MM.1S (cell line): ENCODE measurements around the gene ERC2.

Experiments used
- DNase-seq: peaks from one replicate; pipeline ENCODE4 v3.0.0-alpha.2; 2015
- H2AFZ ChIP-seq: fragments of 300-600 bp; sonication (generic); 2 replicates; pipeline ENCODE4 v1.6.0; 2016; ENCODE audit warnings: antibody characterized with exemption, low read length
- H3F3A ChIP-seq: fragments of 300-600 bp; sonication (generic); 2 replicates; pipeline ENCODE4 v1.6.1; 2016; ENCODE audit warnings: mild to moderate bottlenecking, antibody characterized with exemption, low read length, moderate library complexity, mixed read lengths; ENCODE audit not compliant: insufficient read depth
- H3K27ac ChIP-seq: fragments of 300-600 bp; sonication (generic); 2 replicates; pipeline ENCODE4 v1.5.1; 2016; ENCODE audit warnings: mild to moderate bottlenecking, low read length
- H3K27me3 ChIP-seq: fragments of 300-600 bp; sonication (generic); replicated peaks from 2 replicates; pipeline ENCODE4 v1.6.0; 2016; ENCODE audit warnings: low read length; ENCODE audit not compliant: insufficient read depth
- H3K36me3 ChIP-seq: fragments of 300-600 bp; sonication (generic); replicated peaks from 2 replicates; pipeline ENCODE4 v1.6.1; 2016; ENCODE audit warnings: mild to moderate bottlenecking, low read length, mixed read lengths; ENCODE audit not compliant: insufficient read depth
- H3K4me1 ChIP-seq: fragments of 300-600 bp; sonication (generic); 2 replicates; pipeline ENCODE4 v1.6.1; 2016; ENCODE audit warnings: low read length, mixed read lengths
- H3K4me2 ChIP-seq: fragments of 300-600 bp; sonication (generic); 2 replicates; pipeline ENCODE4 v1.6.0; 2016; ENCODE audit warnings: low read depth, low read length
- H3K4me3 ChIP-seq: fragments of 300-600 bp; sonication (generic); 2 replicates; pipeline ENCODE4 v1.5.1; 2016; ENCODE audit warnings: low read length, mixed read lengths
- H3K79me2 ChIP-seq: fragments of 300-600 bp; sonication (generic); 2 replicates; pipeline ENCODE4 v1.6.1; 2016; ENCODE audit warnings: mixed run types, low read length, mixed read lengths
- H3K9ac ChIP-seq: fragments of 300-600 bp; sonication (generic); 2 replicates; pipeline ENCODE4 v1.6.1; 2016; ENCODE audit warnings: low read length, mixed read lengths
- H3K9me2 ChIP-seq: fragments of 300-600 bp; sonication (generic); replicated peaks from 2 replicates; pipeline ENCODE4 v1.6.1; 2016; ENCODE audit warnings: mild to moderate bottlenecking, low read length, mixed read lengths; ENCODE audit not compliant: insufficient read depth
- H3K9me3 ChIP-seq: fragments of 300-600 bp; sonication (generic); replicated peaks from 2 replicates; pipeline ENCODE4 v1.6.1; 2016; ENCODE audit warnings: mild to moderate bottlenecking, low read length, mixed read lengths; ENCODE audit not compliant: insufficient read depth
- H4K20me1 ChIP-seq: fragments of 300-600 bp; sonication (generic); 2 replicates; pipeline ENCODE4 v1.6.1; 2016; ENCODE audit warnings: mild to moderate bottlenecking, low read length, moderate library complexity, mixed read lengths; ENCODE audit not compliant: insufficient read depth
- CTCF ChIP-seq: fragments of 300-600 bp; sonication (generic); IDR thresholded peaks from 2 replicates; pipeline ENCODE4 v1.5.1; 2016; ENCODE audit warnings: antibody characterized with exemption, low read length, mixed read lengths
- EZH2 ChIP-seq: fragments of 300-600 bp; sonication (generic); optimal IDR thresholded peaks from 2 replicates; pipeline ENCODE3; 2017; ENCODE audit warnings: low read depth, mild to moderate bottlenecking, antibody characterized with exemption, low read length, mixed read lengths
- EZH2phosphoT487 ChIP-seq: fragments of 300-600 bp; sonication (generic); IDR thresholded peaks from 2 replicates; pipeline ENCODE4 v1.6.1; 2018; ENCODE audit warnings: antibody characterized with exemption, low read length

The ERC2 gene

GRCh38 chr3:55858302-55858701 is 610.0 kb downstream of the ERC2 start:
- DNase-seq: no peak
- no peaks in the 10 kb centered on the region for H3K9me3 ChIP-seq
- no peaks in the 10 kb centered on the region for H3K79me2 ChIP-seq
- no peaks in the 10 kb centered on the region for H3K27me3 ChIP-seq
- no peak overlapping the region for H2AFZ ChIP-seq
- no peak overlapping the region for H3K9ac ChIP-seq
- no peak overlapping the region for H3K27ac ChIP-seq
- TF ChIP-seq EZH2 (no peak), EZH2phosphoT487 (no peak), CTCF (no peak)
- no peaks in the 10 kb centered on the region for H3K36me3 ChIP-seq
- H4K20me1 ChIP-seq: no peaks in the 10 kb centered on the region
- H3K9me2 ChIP-seq: no peaks in the 10 kb centered on the region
- H3K4me2 ChIP-seq: no peak overlapping the region
- no peaks in the 10 kb centered on the region for H3F3A ChIP-seq
- H3K4me3 ChIP-seq: no peak overlapping the region
- no peaks in the 10 kb centered on the region for H3K4me1 ChIP-seq

DNA sequence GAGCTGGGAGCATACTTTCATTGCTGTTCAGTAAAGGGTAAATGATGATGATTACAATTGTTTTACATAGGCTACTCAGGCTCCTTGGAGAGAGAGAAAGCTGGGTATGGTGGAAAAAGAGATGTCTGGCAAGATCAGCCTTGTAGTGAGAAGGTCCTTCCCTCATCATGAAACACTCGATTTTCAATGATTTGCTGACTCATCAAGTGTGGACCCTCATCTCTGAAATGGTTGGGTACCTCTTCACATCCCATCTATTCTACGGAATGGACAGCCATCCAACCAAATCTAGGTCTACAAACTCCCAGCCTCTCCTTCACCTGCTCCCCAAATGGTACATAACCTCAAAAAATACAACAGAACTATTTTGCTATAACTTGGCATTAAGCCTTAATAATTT is 610.6 kb downstream of the ERC2 start:
- H3K36me3 ChIP-seq: no peaks in the 10 kb centered on the region
- no peak for TF ChIP-seq EZH2phosphoT487
- TF ChIP-seq EZH2: no peak
- TF ChIP-seq CTCF: no peak
- H3K27me3 ChIP-seq: no peaks in the 10 kb centered on the region
- no peaks in the 10 kb centered on the region for H3K9me2 ChIP-seq
- DNase-seq: no peak
- H3K79me2 ChIP-seq: no peaks in the 10 kb centered on the region
- H3F3A ChIP-seq: no peaks in the 10 kb centered on the region
- no peak overlapping the region for H2AFZ ChIP-seq
- no peaks in the 10 kb centered on the region for H4K20me1 ChIP-seq
- H3K4me2 ChIP-seq: no peak overlapping the region
- no peaks in the 10 kb centered on the region for H3K4me1 ChIP-seq
- H3K27ac ChIP-seq: no peak overlapping the region
- H3K9me3 ChIP-seq: no peaks in the 10 kb centered on the region
- no peak overlapping the region for H3K4me3 ChIP-seq
- H3K9ac ChIP-seq: no peak overlapping the region

GRCh38 chr3:55855311-55855710 is 613.0 kb downstream of the ERC2 start:
- H3K4me2 ChIP-seq: no peak overlapping the region
- H4K20me1 ChIP-seq: no peaks in the 10 kb centered on the region
- no peaks in the 10 kb centered on the region for H3F3A ChIP-seq
- H2AFZ ChIP-seq: no peak overlapping the region
- no peaks in the 10 kb centered on the region for H3K9me2 ChIP-seq
- H3K9ac ChIP-seq: no peak overlapping the region
- no peaks in the 10 kb centered on the region for H3K79me2 ChIP-seq
- H3K27ac ChIP-seq: no peak overlapping the region
- H3K4me1 ChIP-seq: no peaks in the 10 kb centered on the region
- H3K4me3 ChIP-seq: no peak overlapping the region
- TF ChIP-seq CTCF (no peak), EZH2 (no peak), EZH2phosphoT487 (no peak)
- no peaks in the 10 kb centered on the region for H3K9me3 ChIP-seq
- H3K27me3 ChIP-seq: no peaks in the 10 kb centered on the region
- H3K36me3 ChIP-seq: no peaks in the 10 kb centered on the region
- no peak for DNase-seq
